ENCODE results near the gene CA6.
"Not testable (repeated sequence)": the region's sequence is repeated elsewhere in the genome, so short reads cannot be mapped to it uniquely, and the experiment has no call there.

DNA sequence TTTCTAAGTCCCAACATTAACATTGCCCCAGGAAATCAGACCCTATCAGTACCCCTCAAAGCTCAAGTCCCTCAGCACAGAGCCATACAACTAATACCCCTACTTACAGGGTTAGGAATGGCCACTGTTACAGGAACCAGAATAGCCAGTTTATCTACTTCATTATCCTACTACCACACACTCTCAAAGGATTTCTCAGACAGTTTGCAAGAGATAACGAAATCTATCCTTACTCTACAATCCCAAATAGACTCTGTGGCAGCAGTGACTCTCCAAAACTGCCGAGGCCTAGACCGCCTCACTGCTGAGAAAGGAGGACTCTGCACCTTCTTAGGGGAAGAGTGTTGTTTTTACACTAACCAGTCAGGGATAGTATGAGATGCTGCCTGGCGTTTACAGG lies 48.2 kb upstream of the CA6 start:
- TF ChIP-seq, protein P1, sequence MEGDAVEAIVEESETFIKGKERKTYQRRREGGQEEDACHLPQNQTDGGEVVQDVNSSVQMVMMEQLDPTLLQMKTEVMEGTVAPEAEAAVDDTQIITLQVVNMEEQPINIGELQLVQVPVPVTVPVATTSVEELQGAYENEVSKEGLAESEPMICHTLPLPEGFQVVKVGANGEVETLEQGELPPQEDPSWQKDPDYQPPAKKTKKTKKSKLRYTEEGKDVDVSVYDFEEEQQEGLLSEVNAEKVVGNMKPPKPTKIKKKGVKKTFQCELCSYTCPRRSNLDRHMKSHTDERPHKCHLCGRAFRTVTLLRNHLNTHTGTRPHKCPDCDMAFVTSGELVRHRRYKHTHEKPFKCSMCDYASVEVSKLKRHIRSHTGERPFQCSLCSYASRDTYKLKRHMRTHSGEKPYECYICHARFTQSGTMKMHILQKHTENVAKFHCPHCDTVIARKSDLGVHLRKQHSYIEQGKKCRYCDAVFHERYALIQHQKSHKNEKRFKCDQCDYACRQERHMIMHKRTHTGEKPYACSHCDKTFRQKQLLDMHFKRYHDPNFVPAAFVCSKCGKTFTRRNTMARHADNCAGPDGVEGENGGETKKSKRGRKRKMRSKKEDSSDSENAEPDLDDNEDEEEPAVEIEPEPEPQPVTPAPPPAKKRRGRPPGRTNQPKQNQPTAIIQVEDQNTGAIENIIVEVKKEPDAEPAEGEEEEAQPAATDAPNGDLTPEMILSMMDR (IDR thresholded peaks at IDR 0.05), result not testable (repeated sequence)
- TF ChIP-seq EP300, POLR2A (IDR thresholded peaks at IDR 0.05): not testable (repeated sequence)

Measured in tibial nerve (tissue), 4 donors.